ENCODE data around the gene LEPR.

Gene LEPR

GRCh38 chr1:65434255-65434654, 13.8 kb downstream of the LEPR start:
- peaks cover 9% of the 10 kb centered on the region; the same call in 1 of the 2 replicates for H3K36me3 ChIP-seq (ENCODE audit: insufficient read depth, low read length)
- H3K27ac ChIP-seq, result no peak overlapping the region
- no peak for TF ChIP-seq POLR2AphosphoS5 (IDR thresholded peaks at IDR 0.05; ENCODE audit: borderline replicate concordance, low read depth, low read length)
- no peak for DNase-seq (ENCODE audit: low read depth, low spot score)
- no peaks in the 10 kb centered on the region for H3K9me3 ChIP-seq (ENCODE audit: low read depth, low read length)
- no peak overlapping the region for H3K9ac ChIP-seq (ENCODE audit: insufficient read length)
- H3K4me3 ChIP-seq, result no peak overlapping the region

- Histone ChIP-seq H3K27ac (no peak overlapping the region), H3K36me3 (ENCODE audit: insufficient read depth, low read length) (peaks cover 9% of the 10 kb centered on the region; the same call in 1 of the 2 replicates), H3K9ac (ENCODE audit: insufficient read length) (no peak overlapping the region), H3K9me3 (ENCODE audit: low read depth, low read length) (no peaks in the 10 kb centered on the region), H3K4me3 (no peak overlapping the region)
- no peak for DNase-seq (ENCODE audit: low read depth, low spot score)
- TF ChIP-seq FOXP2 (optimal IDR thresholded peaks at IDR 0.05; ENCODE audit: control extremely low read depth, extremely low read length, insufficient read depth), result no peak
- no peak for TF ChIP-seq EZH2 (IDR thresholded peaks at IDR 0.05)
- no peak for TF ChIP-seq POLR2AphosphoS5 (IDR thresholded peaks at IDR 0.05; ENCODE audit: borderline replicate concordance, low read depth, low read length)
Measured at GRCh38 chr1:65434760-65435159, 14.3 kb downstream of the LEPR start.

DNA sequence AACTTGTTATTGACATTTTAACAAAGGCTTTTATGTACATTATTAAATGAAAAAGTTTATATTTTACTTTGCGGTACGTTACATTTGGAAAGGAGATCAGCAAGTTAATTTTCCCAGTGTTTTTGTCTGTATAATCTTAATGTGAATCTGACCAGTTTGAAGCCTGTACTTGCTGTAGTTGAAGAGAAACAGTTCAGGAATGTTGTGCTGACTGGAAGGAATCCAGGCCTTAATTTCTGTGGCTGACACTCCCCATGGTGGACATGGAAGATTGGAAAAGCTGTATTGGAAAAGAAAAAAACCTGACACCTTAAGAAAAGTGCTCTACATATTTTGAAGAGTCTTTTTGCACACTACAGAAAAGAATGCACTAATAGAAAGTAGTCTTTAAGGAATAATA, 15.5 kb downstream of the LEPR start:
- Histone ChIP-seq H3K9me3 (ENCODE audit: low read depth, low read length) (no peaks in the 10 kb centered on the region), H3K36me3 (ENCODE audit: insufficient read depth, low read length) (0 out of 2 replicates have a peak, but pooled peaks cover 9% of the 10 kb centered on the region), H3K4me3 (no peak overlapping the region), H3K9ac (ENCODE audit: insufficient read length) (no peak overlapping the region), H3K27ac (no peak overlapping the region)
- no peak for DNase-seq (ENCODE audit: low read depth, low spot score)
- no peak for TF ChIP-seq FOXP2 (optimal IDR thresholded peaks at IDR 0.05; ENCODE audit: control extremely low read depth, extremely low read length, insufficient read depth)
- TF ChIP-seq EZH2 (IDR thresholded peaks at IDR 0.05), result no peak
- TF ChIP-seq POLR2AphosphoS5 (IDR thresholded peaks at IDR 0.05; ENCODE audit: borderline replicate concordance, low read depth, low read length), result no peak

DNA sequence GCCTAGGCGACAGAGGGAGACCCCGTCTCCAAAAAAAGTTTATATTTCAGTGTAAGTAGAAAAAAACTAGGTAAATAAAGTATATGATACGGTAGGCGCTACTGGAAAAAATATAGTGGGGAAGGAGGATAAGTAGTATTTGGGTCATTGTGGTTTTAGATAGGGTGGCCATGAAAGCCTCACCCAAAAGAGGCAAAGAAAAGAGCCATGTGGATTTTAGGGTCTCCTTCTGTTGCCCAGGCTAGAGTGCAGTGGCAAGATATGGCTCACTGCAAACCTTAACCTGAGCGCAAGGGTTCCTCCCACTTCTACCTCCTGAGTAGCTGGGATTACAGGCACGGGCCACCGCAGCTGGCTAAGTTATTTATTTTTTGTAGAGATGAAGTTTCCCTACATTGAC, 17.1 kb downstream of the LEPR start:
- no peak for DNase-seq (ENCODE audit: low read depth, low spot score)
- no peak for TF ChIP-seq POLR2AphosphoS5 (IDR thresholded peaks at IDR 0.05; ENCODE audit: borderline replicate concordance, low read depth, low read length)
- TF ChIP-seq EZH2 (IDR thresholded peaks at IDR 0.05), result no peak
- TF ChIP-seq FOXP2 (optimal IDR thresholded peaks at IDR 0.05; ENCODE audit: control extremely low read depth, extremely low read length, insufficient read depth), result no peak
- H3K9ac ChIP-seq (ENCODE audit: insufficient read length), result no peak overlapping the region
- H3K27ac ChIP-seq, result no peak overlapping the region
- no peaks in the 10 kb centered on the region for H3K9me3 ChIP-seq (ENCODE audit: low read depth, low read length)
- H3K4me3 ChIP-seq, result no peak overlapping the region
- H3K36me3 ChIP-seq (ENCODE audit: insufficient read depth, low read length), result 0 out of 2 replicates have a peak, but pooled peaks cover 5% of the 10 kb centered on the region

- Histone ChIP-seq H3K9me3 (ENCODE audit: low read depth, low read length) (no peaks in the 10 kb centered on the region), H3K4me3 (no peak overlapping the region), H3K36me3 (ENCODE audit: insufficient read depth, low read length) (no peaks in the 10 kb centered on the region), H3K9ac (ENCODE audit: insufficient read length) (no peak overlapping the region), H3K27ac (no peak overlapping the region)
- DNase-seq (ENCODE audit: low read depth, low spot score), result no peak
- TF ChIP-seq EZH2 (IDR thresholded peaks at IDR 0.05) (no peak), FOXP2 (optimal IDR thresholded peaks at IDR 0.05; ENCODE audit: control extremely low read depth, extremely low read length, insufficient read depth) (no peak), POLR2AphosphoS5 (IDR thresholded peaks at IDR 0.05; ENCODE audit: borderline replicate concordance, low read depth, low read length) (no peak)
Measured at GRCh38 chr1:65440322-65440900, 19.9 kb downstream of the LEPR start.

GRCh38 chr1:65440915-65441314, 20.4 kb downstream of the LEPR start:
- Histone ChIP-seq H3K36me3 (ENCODE audit: insufficient read depth, low read length) (no peaks in the 10 kb centered on the region), H3K4me3 (no peak overlapping the region), H3K27ac (no peak overlapping the region), H3K9me3 (ENCODE audit: low read depth, low read length) (no peaks in the 10 kb centered on the region), H3K9ac (ENCODE audit: insufficient read length) (no peak overlapping the region)
- DNase-seq (ENCODE audit: low read depth, low spot score), result no peak
- TF ChIP-seq POLR2AphosphoS5 (IDR thresholded peaks at IDR 0.05; ENCODE audit: borderline replicate concordance, low read depth, low read length) (no peak), EZH2 (IDR thresholded peaks at IDR 0.05) (no peak), FOXP2 (optimal IDR thresholded peaks at IDR 0.05; ENCODE audit: control extremely low read depth, extremely low read length, insufficient read depth) (no peak)

DNA sequence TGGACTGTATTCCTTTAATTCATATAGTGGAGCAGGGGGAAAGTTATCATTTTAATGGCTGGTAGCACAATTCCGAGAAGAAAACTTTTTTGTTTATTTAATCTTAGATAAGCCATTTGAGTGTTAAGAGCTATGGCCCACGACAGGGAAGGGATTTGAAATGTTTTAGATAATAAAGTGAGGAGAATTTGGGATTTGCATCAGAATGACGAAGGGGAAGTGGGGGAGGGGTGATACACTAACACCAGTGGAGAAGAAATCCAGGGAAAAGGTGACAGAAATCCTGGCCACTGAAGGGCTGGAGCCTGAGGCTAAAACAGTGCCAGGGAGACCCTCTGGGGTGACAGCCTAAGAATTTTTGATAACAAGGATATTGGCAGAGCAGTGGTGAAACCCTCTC, 21.0 kb downstream of the LEPR start:
- no peak for TF ChIP-seq FOXP2 (optimal IDR thresholded peaks at IDR 0.05; ENCODE audit: control extremely low read depth, extremely low read length, insufficient read depth)
- no peak for TF ChIP-seq EZH2 (IDR thresholded peaks at IDR 0.05)
- TF ChIP-seq POLR2AphosphoS5 (IDR thresholded peaks at IDR 0.05; ENCODE audit: borderline replicate concordance, low read depth, low read length), result no peak
- H3K9me3 ChIP-seq (ENCODE audit: low read depth, low read length), result no peaks in the 10 kb centered on the region
- H3K36me3 ChIP-seq (ENCODE audit: insufficient read depth, low read length), result no peaks in the 10 kb centered on the region
- no peak overlapping the region for H3K27ac ChIP-seq
- H3K9ac ChIP-seq (ENCODE audit: insufficient read length), result no peak overlapping the region
- H3K4me3 ChIP-seq, result no peak overlapping the region
- DNase-seq (ENCODE audit: low read depth, low spot score), result no peak

DNA sequence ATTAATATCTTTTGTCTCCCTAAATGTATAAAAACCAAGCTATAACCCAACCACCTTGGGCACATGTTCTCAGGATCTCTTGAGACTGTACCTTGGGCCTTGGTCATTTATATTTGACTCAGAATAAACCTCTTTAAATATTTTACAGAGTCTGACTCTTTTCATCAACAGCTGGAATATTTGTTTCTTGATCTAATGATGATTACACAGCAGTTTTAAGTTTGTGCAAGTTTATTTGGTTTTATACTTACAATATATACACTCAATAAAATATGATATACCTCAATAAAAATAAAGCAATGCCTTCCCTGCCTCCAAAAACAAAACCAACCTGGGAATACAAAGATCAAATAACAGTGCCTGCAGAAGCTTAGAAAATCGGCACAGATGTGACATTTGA, 22.0 kb downstream of the LEPR start:
- TF ChIP-seq FOXP2 (optimal IDR thresholded peaks at IDR 0.05; ENCODE audit: control extremely low read depth, extremely low read length, insufficient read depth) (no peak), POLR2AphosphoS5 (IDR thresholded peaks at IDR 0.05; ENCODE audit: borderline replicate concordance, low read depth, low read length) (no peak), EZH2 (IDR thresholded peaks at IDR 0.05) (no peak)
- Histone ChIP-seq H3K27ac (no peak overlapping the region), H3K36me3 (ENCODE audit: insufficient read depth, low read length) (no peaks in the 10 kb centered on the region), H3K9me3 (ENCODE audit: low read depth, low read length) (no peaks in the 10 kb centered on the region), H3K4me3 (no peak overlapping the region), H3K9ac (ENCODE audit: insufficient read length) (no peak overlapping the region)
- DNase-seq (ENCODE audit: low read depth, low spot score), result no peak

GRCh38 chr1:65443647-65444046, 23.2 kb downstream of the LEPR start:
- H3K36me3 ChIP-seq (ENCODE audit: insufficient read depth, low read length), result no peaks in the 10 kb centered on the region
- TF ChIP-seq POLR2AphosphoS5 (IDR thresholded peaks at IDR 0.05; ENCODE audit: borderline replicate concordance, low read depth, low read length), result no peak
- TF ChIP-seq EZH2 (IDR thresholded peaks at IDR 0.05), result no peak
- no peak for TF ChIP-seq FOXP2 (optimal IDR thresholded peaks at IDR 0.05; ENCODE audit: control extremely low read depth, extremely low read length, insufficient read depth)
- no peaks in the 10 kb centered on the region for H3K9me3 ChIP-seq (ENCODE audit: low read depth, low read length)
- DNase-seq (ENCODE audit: low read depth, low spot score), result no peak
- H3K9ac ChIP-seq (ENCODE audit: insufficient read length), result no peak overlapping the region
- no peak overlapping the region for H3K27ac ChIP-seq
- H3K4me3 ChIP-seq, result no peak overlapping the region

Data from SK-N-MC (cell line).